ENCODE measurements around the gene ZBTB7C. TPM values are rescaled to one million over a fixed set of nuclear protein-coding genes. Genes with fewer than 3 reads are reported as not detected.

The ZBTB7C gene
- total RNA-seq, 1 donor from 2014 or later = 2.7 TPM

GRCh38 chr18:48051945-48052840, 357.0 kb downstream of the ZBTB7C start:
- Histone ChIP-seq H3K27me3 (ENCODE audit: low read depth) (peaks cover 11% of the 10 kb centered on the region), H3K27ac (replicated peaks) (no peak overlapping the region), H3K4me1 (peaks cover 15% of the 10 kb centered on the region), H3K36me3 (no peaks in the 10 kb centered on the region), H3K4me3 (no peak overlapping the region), H3K9me3 (replicated peaks) (no peaks in the 10 kb centered on the region)
- TF ChIP-seq CTCF (IDR thresholded peaks at IDR 0.05; ENCODE audit: borderline replicate concordance) = no peak
- DNase-seq = no peak
- intact Hi-C loops (cut with micrococcal nuclease) = no loop called here

GRCh38 chr18:48050176-48050575, 359.0 kb downstream of the ZBTB7C start:
- TF ChIP-seq CTCF (IDR thresholded peaks at IDR 0.05; ENCODE audit: borderline replicate concordance) = no peak
- Histone ChIP-seq H3K27ac (replicated peaks) (no peak overlapping the region), H3K27me3 (ENCODE audit: low read depth) (peaks cover 11% of the 10 kb centered on the region), H3K4me3 (no peak overlapping the region), H3K9me3 (replicated peaks) (peaks cover 7% of the 10 kb centered on the region), H3K36me3 (no peaks in the 10 kb centered on the region), H3K4me1 (peaks cover 15% of the 10 kb centered on the region)
- DNase-seq = no peak
- intact Hi-C loops (cut with micrococcal nuclease) = no loop called here

GRCh38 chr18:48049757-48050156, 359.4 kb downstream of the ZBTB7C start:
- Histone ChIP-seq H3K27ac (replicated peaks) (no peak overlapping the region), H3K36me3 (no peaks in the 10 kb centered on the region), H3K27me3 (ENCODE audit: low read depth) (peaks cover 11% of the 10 kb centered on the region), H3K4me3 (no peak overlapping the region), H3K4me1 (peaks cover 13% of the 10 kb centered on the region), H3K9me3 (replicated peaks) (peaks cover 7% of the 10 kb centered on the region)
- no peak for DNase-seq
- TF ChIP-seq CTCF (IDR thresholded peaks at IDR 0.05; ENCODE audit: borderline replicate concordance) = no peak
- intact Hi-C loops (cut with micrococcal nuclease) = no loop called here

- intact Hi-C loops (cut with micrococcal nuclease) = no loop called here
- no peaks in the 10 kb centered on the region for H3K36me3 ChIP-seq
- peaks cover 13% of the 10 kb centered on the region for H3K9me3 ChIP-seq (replicated peaks)
- no peak overlapping the region for H3K27ac ChIP-seq (replicated peaks)
- TF ChIP-seq CTCF (IDR thresholded peaks at IDR 0.05; ENCODE audit: borderline replicate concordance) = no peak
- no peak overlapping the region for H3K4me3 ChIP-seq
- peaks cover 7% of the 10 kb centered on the region for H3K4me1 ChIP-seq
- H3K27me3 ChIP-seq (ENCODE audit: low read depth) = peaks cover 5% of the 10 kb centered on the region
- no peak for DNase-seq
Measured at GRCh38 chr18:48048251-48048650, 360.9 kb downstream of the ZBTB7C start.

GRCh38 chr18:48046843-48047242, 362.3 kb downstream of the ZBTB7C start:
- Histone ChIP-seq H3K4me1 (peaks cover 7% of the 10 kb centered on the region), H3K27ac (replicated peaks) (no peak overlapping the region), H3K36me3 (no peaks in the 10 kb centered on the region), H3K4me3 (no peak overlapping the region), H3K9me3 (replicated peaks) (peaks cover 17% of the 10 kb centered on the region), H3K27me3 (ENCODE audit: low read depth) (peaks cover 5% of the 10 kb centered on the region)
- no peak for TF ChIP-seq CTCF (IDR thresholded peaks at IDR 0.05; ENCODE audit: borderline replicate concordance)
- intact Hi-C loops (cut with micrococcal nuclease) = no loop called here
- no peak for DNase-seq

Measured in left ventricle myocardium inferior (tissue), 1 donor.